Neural progenitor cell (in vitro differentiated cells): ENCODE data around the gene TTC6.
A peak's percentile ranks its signal among the peaks of the same experiment; 100 is the strongest.

Experiments
- CTCF ChIP-seq: fragments of 200-600 bp; sonication (generic); IDR thresholded peaks from 2 replicates; pipeline ENCODE4 v1.5.1; 2017; ENCODE audit warnings: antibody characterized with exemption, mild to moderate bottlenecking
- EZH2phosphoT487 ChIP-seq: fragments of 200-600 bp; sonication (generic); IDR thresholded peaks from 2 replicates; pipeline ENCODE4 v1.6.1; 2017; ENCODE audit warnings: antibody characterized with exemption

GRCh38 chr14:37565550-37565949 is 29.9 kb upstream of the TTC6 start:
- TF ChIP-seq CTCF (peak; percentile 64), EZH2phosphoT487 (no peak)
